ENCODE results near the gene MS4A3.
"Not testable (repeated sequence)": the region's sequence is repeated elsewhere in the genome, so short reads cannot be mapped to it uniquely, and the experiment has no call there.

Gene MS4A3

GRCh38 chr11:60056349-60056969 lies at the start of gene MS4A3:
MS4A3 (plus strand) TSS chr11:60056665; CDS start chr11:60061161, 4,496 bp downstream.
- DNase-seq = no peak

GRCh38 chr11:60016881-60017280 lies 39.6 kb upstream of the MS4A3 start, which contains the start of gene OOSP4B:
OOSP4B (plus strand) TSS chr11:60017181.
- DNase-seq = no peak

- DNase-seq = no peak
Measured at GRCh38 chr11:60018058-60018457, 38.4 kb upstream of the MS4A3 start.

GRCh38 chr11:60020376-60020775 lies 36.1 kb upstream of the MS4A3 start:
- not testable (repeated sequence) for DNase-seq

GRCh38 chr11:60029015-60029632 lies 27.3 kb upstream of the MS4A3 start:
- DNase-seq = no peak

GRCh38 chr11:60040109-60040508 lies 16.4 kb upstream of the MS4A3 start, which contains the start of gene OOSP2:
OOSP2 (plus strand) TSS chr11:60040409; CDS start chr11:60040460, 51 bp downstream.
- DNase-seq = no peak

GRCh38 chr11:60050422-60050821 lies 6.0 kb upstream of the MS4A3 start:
- DNase-seq = not testable (repeated sequence)

- not testable (repeated sequence) for DNase-seq
Measured at GRCh38 chr11:60050839-60051238, 5.6 kb upstream of the MS4A3 start.

GRCh38 chr11:60059052-60059451 lies 2.6 kb downstream of the MS4A3 start:
- no peak for DNase-seq

- DNase-seq = no peak
Measured at GRCh38 chr11:60059521-60060240, 3.2 kb downstream of the MS4A3 start.

- no peak for DNase-seq
Measured at GRCh38 chr11:60064111-60064510, 7.6 kb downstream of the MS4A3 start.

- no peak for DNase-seq
Measured at GRCh38 chr11:60065801-60066200, 9.3 kb downstream of the MS4A3 start.

- DNase-seq = no peak
Measured at GRCh38 chr11:60069450-60069849, 13.0 kb downstream of the MS4A3 start.

- DNase-seq = not testable (repeated sequence)
Measured at GRCh38 chr11:60071644-60072043, 15.2 kb downstream of the MS4A3 start.

GRCh38 chr11:60077216-60077817 lies 20.9 kb downstream of the MS4A3 start:
- no peak for DNase-seq

GRCh38 chr11:60077981-60078380 lies 21.5 kb downstream of the MS4A3 start:
- DNase-seq = no peak

GRCh38 chr11:60078745-60079144 lies 22.3 kb downstream of the MS4A3 start:
- DNase-seq = no peak

- DNase-seq = no peak
Measured at GRCh38 chr11:60080535-60080934, 24.1 kb downstream of the MS4A3 start.

- DNase-seq = no peak
Measured at GRCh38 chr11:60084631-60085273, 28.3 kb downstream of the MS4A3 start.

GRCh38 chr11:60085909-60086308 lies 29.4 kb downstream of the MS4A3 start:
- no peak for DNase-seq

- DNase-seq = no peak
Measured at GRCh38 chr11:60087239-60087638, 30.8 kb downstream of the MS4A3 start.

- no peak for DNase-seq
Measured at GRCh38 chr11:60088364-60088763, 31.9 kb downstream of the MS4A3 start, which contains the start of gene MS4A2. MS4A2 (plus strand) TSS chr11:60088664; CDS start chr11:60088766, 102 bp downstream.
